Measurements from ENCODE around the gene LYRM1.

GRCh38 chr16:20946015-20946629 is 45.6 kb downstream of the LYRM1 start:
- no peak for TF ChIP-seq CTCF (IDR thresholded peaks at IDR 0.05; ENCODE audit: low read depth, low read length, poor library complexity, severe bottlenecking)
- no peak for TF ChIP-seq EZH2phosphoT487 (IDR thresholded peaks at IDR 0.05; ENCODE audit: borderline replicate concordance, low read length)
